ENCODE measurements around the gene TRANK1.

GRCh38 chr3:36918050-36918449 lies 26.8 kb downstream of the TRANK1 start:
- no peak for TF ChIP-seq CTCF (IDR thresholded peaks at IDR 0.05; ENCODE audit: low read depth, low read length, poor library complexity, severe bottlenecking)
- TF ChIP-seq EZH2phosphoT487 (IDR thresholded peaks at IDR 0.05; ENCODE audit: borderline replicate concordance, low read length), result no peak
